ENCODE data around the gene PLEKHG5.

The PLEKHG5 gene

DNA sequence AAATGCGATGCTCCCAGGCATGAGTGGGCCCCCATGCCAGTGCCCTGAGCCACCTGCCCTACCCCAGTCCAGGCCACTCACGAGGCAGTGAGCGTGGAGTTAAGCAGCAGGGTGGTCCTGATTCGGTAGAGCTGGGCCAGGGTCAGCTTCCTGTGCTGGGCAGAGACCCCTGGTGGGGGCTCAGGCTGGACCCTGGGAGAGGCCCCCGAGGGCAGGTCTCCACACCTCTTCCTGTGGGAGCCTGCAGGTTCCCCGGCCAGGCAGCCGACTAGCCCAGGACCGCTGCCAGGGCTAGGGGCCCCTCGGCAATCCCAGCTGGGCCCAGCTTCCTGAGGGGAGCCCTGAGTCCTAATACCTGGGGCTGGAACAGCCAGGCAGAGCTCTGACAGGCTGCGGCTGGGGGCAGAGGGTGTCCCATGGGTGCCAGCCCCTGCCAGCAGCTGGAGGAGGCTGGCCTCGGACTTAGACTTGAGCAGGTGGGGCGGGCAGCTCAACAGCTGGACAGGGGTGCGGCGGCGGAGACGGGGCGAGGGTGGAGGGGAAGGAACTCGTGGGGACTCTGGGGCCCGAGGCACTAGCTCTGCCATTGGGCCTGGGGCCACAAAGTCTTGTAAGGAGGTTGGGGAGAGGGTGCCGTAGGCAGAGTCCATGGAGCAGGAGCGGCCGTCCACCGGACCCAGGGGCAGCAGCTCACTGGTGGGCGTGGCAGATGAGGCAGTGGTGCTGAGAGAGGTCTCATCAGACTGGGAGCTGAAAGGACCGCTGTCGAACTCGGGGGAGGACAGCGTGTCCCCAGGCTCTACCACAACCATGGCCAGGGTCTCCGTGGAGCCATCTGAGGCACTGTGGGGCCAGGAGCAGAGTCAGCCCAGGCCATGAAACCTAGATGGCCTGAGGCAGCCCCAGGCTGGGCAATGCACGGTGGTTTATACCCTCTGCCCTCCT lies 23.5 kb downstream of the PLEKHG5 start:
- TF ChIP-seq, protein P1, sequence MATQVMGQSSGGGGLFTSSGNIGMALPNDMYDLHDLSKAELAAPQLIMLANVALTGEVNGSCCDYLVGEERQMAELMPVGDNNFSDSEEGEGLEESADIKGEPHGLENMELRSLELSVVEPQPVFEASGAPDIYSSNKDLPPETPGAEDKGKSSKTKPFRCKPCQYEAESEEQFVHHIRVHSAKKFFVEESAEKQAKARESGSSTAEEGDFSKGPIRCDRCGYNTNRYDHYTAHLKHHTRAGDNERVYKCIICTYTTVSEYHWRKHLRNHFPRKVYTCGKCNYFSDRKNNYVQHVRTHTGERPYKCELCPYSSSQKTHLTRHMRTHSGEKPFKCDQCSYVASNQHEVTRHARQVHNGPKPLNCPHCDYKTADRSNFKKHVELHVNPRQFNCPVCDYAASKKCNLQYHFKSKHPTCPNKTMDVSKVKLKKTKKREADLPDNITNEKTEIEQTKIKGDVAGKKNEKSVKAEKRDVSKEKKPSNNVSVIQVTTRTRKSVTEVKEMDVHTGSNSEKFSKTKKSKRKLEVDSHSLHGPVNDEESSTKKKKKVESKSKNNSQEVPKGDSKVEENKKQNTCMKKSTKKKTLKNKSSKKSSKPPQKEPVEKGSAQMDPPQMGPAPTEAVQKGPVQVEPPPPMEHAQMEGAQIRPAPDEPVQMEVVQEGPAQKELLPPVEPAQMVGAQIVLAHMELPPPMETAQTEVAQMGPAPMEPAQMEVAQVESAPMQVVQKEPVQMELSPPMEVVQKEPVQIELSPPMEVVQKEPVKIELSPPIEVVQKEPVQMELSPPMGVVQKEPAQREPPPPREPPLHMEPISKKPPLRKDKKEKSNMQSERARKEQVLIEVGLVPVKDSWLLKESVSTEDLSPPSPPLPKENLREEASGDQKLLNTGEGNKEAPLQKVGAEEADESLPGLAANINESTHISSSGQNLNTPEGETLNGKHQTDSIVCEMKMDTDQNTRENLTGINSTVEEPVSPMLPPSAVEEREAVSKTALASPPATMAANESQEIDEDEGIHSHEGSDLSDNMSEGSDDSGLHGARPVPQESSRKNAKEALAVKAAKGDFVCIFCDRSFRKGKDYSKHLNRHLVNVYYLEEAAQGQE (IDR thresholded peaks at IDR 0.05; ENCODE audit: insufficient read depth in 1 of 2, low read depth in 2 of 2, low read length in 2 of 2), result no peak
- TF ChIP-seq FOXP2 (optimal IDR thresholded peaks at IDR 0.05; ENCODE audit: borderline replicate concordance, extremely low read depth, extremely low read length, insufficient read depth), result no peak
- no peak for TF ChIP-seq POLR2AphosphoS5 (IDR thresholded peaks at IDR 0.05; ENCODE audit: low read depth, low read length)
- no peak for TF ChIP-seq SIN3A (IDR thresholded peaks at IDR 0.05; ENCODE audit: borderline replicate concordance, insufficient read depth, low read length)

DNA sequence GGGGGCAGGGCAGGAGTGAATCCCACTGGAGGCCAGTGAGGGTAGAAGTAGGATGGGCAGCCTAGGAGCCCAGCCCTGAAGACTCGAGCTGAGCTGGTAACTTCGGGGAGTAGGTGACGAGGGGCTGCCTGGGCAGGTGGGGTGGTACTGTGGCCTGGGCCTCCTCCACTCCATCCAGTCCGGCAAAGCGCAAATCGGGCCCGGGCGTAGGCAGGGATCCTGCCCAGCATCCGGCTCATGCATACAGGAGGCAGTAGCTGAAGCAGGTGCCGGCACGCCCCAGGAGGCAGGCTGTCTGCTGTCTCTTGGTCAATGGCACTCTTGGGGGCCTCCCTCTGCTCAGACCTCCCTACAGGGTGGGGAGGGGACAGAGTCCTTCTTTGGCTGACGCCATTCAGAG lies 24.2 kb downstream of the PLEKHG5 start:
- TF ChIP-seq, protein P1 (IDR thresholded peaks at IDR 0.05; ENCODE audit: insufficient read depth in 1 of 2, low read depth in 2 of 2, low read length in 2 of 2), result no peak
- no peak for TF ChIP-seq POLR2AphosphoS5 (IDR thresholded peaks at IDR 0.05; ENCODE audit: low read depth, low read length)
- no peak for TF ChIP-seq FOXP2 (optimal IDR thresholded peaks at IDR 0.05; ENCODE audit: borderline replicate concordance, extremely low read depth, extremely low read length, insufficient read depth)
- no peak for TF ChIP-seq SIN3A (IDR thresholded peaks at IDR 0.05; ENCODE audit: borderline replicate concordance, insufficient read depth, low read length)
- TF ChIP-seq TAF1 (IDR thresholded peaks at IDR 0.05; ENCODE audit: borderline replicate concordance, insufficient read depth, low read length), result no peak

DNA sequence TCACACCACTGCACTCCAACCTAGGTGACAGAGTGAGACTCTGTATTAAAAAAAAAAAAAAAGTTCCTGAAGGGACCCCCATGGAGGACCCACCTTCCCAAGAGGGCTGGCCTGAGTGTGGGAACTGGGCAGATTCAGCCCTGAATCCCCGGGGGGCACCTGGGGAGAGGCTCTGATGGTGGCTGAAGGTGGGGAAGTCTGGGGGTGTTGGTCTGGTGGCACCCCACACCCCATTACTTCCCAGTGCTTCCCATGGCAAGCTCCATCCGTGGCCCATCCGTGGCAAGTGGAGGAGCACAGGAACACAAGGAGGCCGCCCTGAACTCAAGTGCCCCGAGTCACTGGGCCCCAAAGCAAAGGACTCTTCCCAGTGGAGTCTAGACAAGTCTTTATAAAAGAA lies 24.7 kb downstream of the PLEKHG5 start:
- TF ChIP-seq POLR2AphosphoS5 (IDR thresholded peaks at IDR 0.05; ENCODE audit: low read depth, low read length) (no peak), SIN3A (IDR thresholded peaks at IDR 0.05; ENCODE audit: borderline replicate concordance, insufficient read depth, low read length) (no peak), FOXP2 (optimal IDR thresholded peaks at IDR 0.05; ENCODE audit: borderline replicate concordance, extremely low read depth, extremely low read length, insufficient read depth) (no peak), TAF1 (IDR thresholded peaks at IDR 0.05; ENCODE audit: borderline replicate concordance, insufficient read depth, low read length) (no peak)
- TF ChIP-seq, protein P1 (IDR thresholded peaks at IDR 0.05; ENCODE audit: insufficient read depth in 1 of 2, low read depth in 2 of 2, low read length in 2 of 2), result no peak

DNA sequence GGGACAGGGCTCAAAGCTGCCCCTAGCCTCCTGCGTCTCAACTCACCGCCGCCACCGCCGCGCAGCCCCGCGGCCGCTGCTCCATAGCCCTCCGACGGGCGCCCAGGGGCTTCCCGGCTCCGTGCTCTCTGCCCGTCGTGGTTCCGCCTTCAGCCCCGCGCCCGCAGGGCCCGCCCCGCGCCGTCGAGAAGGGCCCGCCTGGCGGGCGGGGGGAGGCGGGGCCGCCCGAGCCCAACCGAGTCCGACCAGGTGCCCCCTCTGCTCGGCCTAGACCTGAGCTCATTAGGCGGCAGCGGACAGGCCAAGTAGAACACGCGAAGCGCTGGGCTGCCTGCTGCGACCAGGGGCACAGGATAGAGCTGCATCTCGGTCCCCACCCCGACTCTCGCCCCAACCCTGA lies 25.4 kb downstream of the PLEKHG5 start, which contains the start of gene TNFRSF25:
TNFRSF25 (minus strand) TSS at position 151 of the 400 bp plus-strand sequence; CDS start at position 85, 66 bp downstream.
- no peak for TF ChIP-seq TAF1 (IDR thresholded peaks at IDR 0.05; ENCODE audit: borderline replicate concordance, insufficient read depth, low read length)
- no peak for TF ChIP-seq POLR2AphosphoS5 (IDR thresholded peaks at IDR 0.05; ENCODE audit: low read depth, low read length)
- TF ChIP-seq SIN3A (IDR thresholded peaks at IDR 0.05; ENCODE audit: borderline replicate concordance, insufficient read depth, low read length), result no peak
- no peak for TF ChIP-seq FOXP2 (optimal IDR thresholded peaks at IDR 0.05; ENCODE audit: borderline replicate concordance, extremely low read depth, extremely low read length, insufficient read depth)
- TF ChIP-seq, protein P1 (IDR thresholded peaks at IDR 0.05; ENCODE audit: insufficient read depth in 1 of 2, low read depth in 2 of 2, low read length in 2 of 2), result no peak

Data from PFSK-1 (cell line).